Measurements from ENCODE around the gene MACF1.

DNA sequence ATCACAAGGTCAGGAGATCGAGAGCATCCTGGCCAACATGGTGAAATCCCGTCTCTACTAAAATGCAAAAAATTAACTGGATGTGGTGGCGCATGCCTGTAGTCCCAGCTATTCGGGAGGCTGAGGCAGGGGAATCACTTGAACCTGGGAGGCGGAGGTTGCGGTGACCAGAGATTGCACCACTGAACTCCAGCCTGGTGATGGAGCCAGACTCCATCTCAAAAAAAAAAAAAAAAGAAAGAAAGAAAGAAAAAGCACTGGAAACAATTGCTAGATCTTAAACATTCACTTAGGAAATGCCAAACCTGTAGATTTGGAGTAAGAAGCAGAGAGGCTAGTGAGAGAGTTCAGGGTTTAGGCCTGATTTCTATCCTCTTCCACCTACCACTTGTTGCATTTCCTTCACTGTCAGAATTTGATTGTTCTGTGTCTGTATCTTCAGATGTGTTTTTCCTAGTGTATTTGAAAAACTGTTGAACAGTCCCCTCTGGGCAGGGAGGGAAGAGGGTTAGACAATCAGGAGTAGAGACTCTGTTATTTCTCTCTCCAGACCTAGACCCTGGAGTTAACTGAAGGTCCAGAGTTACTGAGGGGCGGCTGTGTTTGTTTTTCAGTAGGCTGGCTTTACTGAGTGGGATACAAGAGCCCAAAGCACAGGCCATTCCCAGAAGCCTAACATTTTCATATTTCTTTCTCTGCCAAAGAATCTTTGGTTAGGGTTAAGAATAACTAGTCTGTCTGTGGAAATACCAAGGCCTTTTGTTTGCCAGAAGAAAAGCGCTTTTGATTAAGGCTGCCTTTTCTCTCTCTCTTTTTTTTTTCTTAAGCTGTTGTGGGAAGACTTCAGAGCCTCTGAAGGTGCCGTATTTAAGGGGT, 31.1 kb upstream of the MACF1 start:
- TF ChIP-seq EZH2phosphoT487 (IDR thresholded peaks at IDR 0.05; ENCODE audit: borderline replicate concordance, low read length) (no peak), EZH2 (IDR thresholded peaks at IDR 0.05; ENCODE audit: low read length, unreplicated experiment) (no peak)
- TF ChIP-seq, protein P1, sequence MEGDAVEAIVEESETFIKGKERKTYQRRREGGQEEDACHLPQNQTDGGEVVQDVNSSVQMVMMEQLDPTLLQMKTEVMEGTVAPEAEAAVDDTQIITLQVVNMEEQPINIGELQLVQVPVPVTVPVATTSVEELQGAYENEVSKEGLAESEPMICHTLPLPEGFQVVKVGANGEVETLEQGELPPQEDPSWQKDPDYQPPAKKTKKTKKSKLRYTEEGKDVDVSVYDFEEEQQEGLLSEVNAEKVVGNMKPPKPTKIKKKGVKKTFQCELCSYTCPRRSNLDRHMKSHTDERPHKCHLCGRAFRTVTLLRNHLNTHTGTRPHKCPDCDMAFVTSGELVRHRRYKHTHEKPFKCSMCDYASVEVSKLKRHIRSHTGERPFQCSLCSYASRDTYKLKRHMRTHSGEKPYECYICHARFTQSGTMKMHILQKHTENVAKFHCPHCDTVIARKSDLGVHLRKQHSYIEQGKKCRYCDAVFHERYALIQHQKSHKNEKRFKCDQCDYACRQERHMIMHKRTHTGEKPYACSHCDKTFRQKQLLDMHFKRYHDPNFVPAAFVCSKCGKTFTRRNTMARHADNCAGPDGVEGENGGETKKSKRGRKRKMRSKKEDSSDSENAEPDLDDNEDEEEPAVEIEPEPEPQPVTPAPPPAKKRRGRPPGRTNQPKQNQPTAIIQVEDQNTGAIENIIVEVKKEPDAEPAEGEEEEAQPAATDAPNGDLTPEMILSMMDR (conservative IDR thresholded peaks at IDR 0.05; ENCODE audit: low read depth, low read length): no peak; the same call in 1 of the 2 replicates

Data from PC-3 (cell line).